ENCODE measurements around the gene ROCK2. TPM values are rescaled to one million over a fixed set of nuclear protein-coding genes. Genes with fewer than 3 reads are reported as not detected.

The ROCK2 gene
- total and polyA plus RNA-seq, 4 donors = 5.3 to 31.0 (median 12.2) TPM

GRCh38 chr2:11303290-11304013 is 41.0 kb downstream of the ROCK2 start:
- TF ChIP-seq ZBTB33 (IDR thresholded peaks at IDR 0.05) (no peak), RXRA (IDR thresholded peaks at IDR 0.05) (no peak), REST (IDR thresholded peaks at IDR 0.05) (no peak), MAX (IDR thresholded peaks at IDR 0.05) (no peak), EGR1 (IDR thresholded peaks at IDR 0.05; ENCODE audit: low read depth in 2 of 2) (no peak), HNF4G (IDR thresholded peaks at IDR 0.05) (no peak), YY1 (IDR thresholded peaks at IDR 0.05) (no peak), FOXA1 (IDR thresholded peaks at IDR 0.05) (no peak), SP1 (IDR thresholded peaks at IDR 0.05) (no peak), CTCF (IDR thresholded peaks at IDR 0.05; ENCODE audit: low read depth, low read length, missing input control) (no peak), NR2F2 (IDR thresholded peaks at IDR 0.05) (no peak), ATF3 (IDR thresholded peaks at IDR 0.05) (no peak)
- H3K9ac ChIP-seq (ENCODE audit: low read depth in 1 of 2, low read length in 2 of 2) = no peak overlapping the region
- peaks cover 4 to 8% (median 7%) of the 10 kb centered on the region in 4 donors for H3K4me1 ChIP-seq (ENCODE audit: control insufficient read depth in 4 of 4, insufficient read depth in 4 of 4, low read length in 3 of 4)
- no peaks in the 10 kb centered on the region for H3K27me3 ChIP-seq (ENCODE audit: control insufficient read depth in 4 of 4, insufficient read depth in 4 of 4, low read length in 3 of 4)
- no peak overlapping the region for H3K27ac ChIP-seq (ENCODE audit: low read depth in 1 of 2, low read length in 2 of 2)
- H3K9me3 ChIP-seq (ENCODE audit: control insufficient read depth in 4 of 4, low read length in 3 of 4) = no peaks in the 10 kb centered on the region
- DNase-seq (ENCODE audit: low spot score) = no peak
- H3K36me3 ChIP-seq (ENCODE audit: control insufficient read depth in 4 of 4, insufficient read depth in 3 of 4, low read depth in 1 of 4, low read length in 3 of 4) = no peaks in the 10 kb centered on the region
- WGBS = 93% methylated on average over 5 of the region's 5 CpGs
- no peak overlapping the region for H3K4me3 ChIP-seq (ENCODE audit: low read depth in 1 of 3, low read length in 3 of 3)

GRCh38 chr2:11299439-11299838 is 45.0 kb downstream of the ROCK2 start:
- H3K9me3 ChIP-seq (ENCODE audit: control insufficient read depth in 4 of 4, low read length in 3 of 4) = no peaks in the 10 kb centered on the region
- H3K27me3 ChIP-seq (ENCODE audit: control insufficient read depth in 4 of 4, insufficient read depth in 4 of 4, low read length in 3 of 4) = no peaks in the 10 kb centered on the region
- H3K9ac ChIP-seq (ENCODE audit: low read depth in 1 of 2, low read length in 2 of 2) = no peak overlapping the region
- no peak overlapping the region for H3K4me3 ChIP-seq (ENCODE audit: low read depth in 1 of 3, low read length in 3 of 3)
- H3K4me1 ChIP-seq (ENCODE audit: control insufficient read depth in 4 of 4, insufficient read depth in 4 of 4, low read length in 3 of 4) = peaks cover 0 to 4% (median 0%) of the 10 kb centered on the region in 4 donors
- DNase-seq (ENCODE audit: low spot score) = no peak
- TF ChIP-seq HNF4A (conservative IDR thresholded peaks at IDR 0.05) = peak in 1 of 2 donors; percentile 8
- TF ChIP-seq SP1 (IDR thresholded peaks at IDR 0.05) = no peak
- 74% methylated on average over 6 of the region's 6 CpGs for WGBS
- no peaks in the 10 kb centered on the region for H3K36me3 ChIP-seq (ENCODE audit: control insufficient read depth in 4 of 4, insufficient read depth in 3 of 4, low read depth in 1 of 4, low read length in 3 of 4)
- no peak overlapping the region for H3K27ac ChIP-seq (ENCODE audit: low read depth in 1 of 2, low read length in 2 of 2)
